ENCODE data around the gene NOL12. TPM values are rescaled to one million over a fixed set of nuclear protein-coding genes. Genes with fewer than 3 reads are reported as not detected.

NOL12 gene
- total RNA-seq, 1 donor from 2014 or later, result 23.9 TPM

DNA sequence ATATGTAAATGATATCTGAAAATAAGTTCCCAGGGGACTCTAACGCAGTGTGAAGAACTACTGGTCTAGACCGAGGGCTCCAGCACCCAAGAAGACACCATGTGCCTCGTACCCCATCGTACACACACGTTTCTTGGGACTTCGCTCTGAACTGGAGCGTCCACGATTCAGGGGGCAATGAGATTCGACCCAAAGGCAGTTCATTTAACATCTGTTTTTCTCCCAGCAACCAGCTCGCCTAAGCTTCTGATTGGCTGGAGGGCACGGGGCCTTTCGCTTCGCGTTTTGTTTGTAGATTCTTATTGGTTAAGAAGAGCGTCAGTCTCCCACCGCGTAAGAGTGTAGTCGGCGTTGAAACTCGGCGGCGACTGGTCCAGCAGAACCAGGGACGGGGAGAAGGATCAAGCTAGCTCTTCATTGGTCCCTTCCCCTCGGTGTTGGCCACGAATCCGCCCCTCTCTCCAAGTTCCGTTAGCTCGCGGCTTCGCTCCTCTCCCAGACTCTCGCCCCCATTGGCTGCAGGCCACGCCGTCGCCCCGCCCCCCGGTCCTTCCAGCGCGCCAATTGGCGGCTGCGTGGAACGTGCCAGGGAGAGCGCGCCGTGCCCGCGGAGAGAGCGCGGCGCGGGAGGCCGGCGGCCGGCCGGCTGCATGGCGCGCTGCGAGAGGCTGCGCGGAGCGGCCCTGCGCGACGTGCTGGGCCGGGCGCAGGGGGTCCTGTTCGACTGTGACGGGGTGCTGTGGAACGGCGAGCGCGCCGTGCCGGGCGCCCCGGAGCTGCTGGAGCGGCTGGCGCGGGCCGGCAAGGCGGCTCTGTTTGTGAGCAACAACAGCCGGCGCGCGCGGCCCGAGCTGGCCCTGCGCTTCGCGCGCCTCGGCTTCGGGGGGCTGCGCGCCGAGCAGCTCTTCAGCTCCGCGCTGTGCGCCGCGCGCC is 27.7 kb upstream of the NOL12 start, which contains the start of gene PDXP:
TSS of gene PDXP (plus strand) at position 591 of the 933 bp plus-strand sequence. CDS start at position 651, 60 bp downstream.
- DNase-seq (ENCODE audit: extremely low spot score, unreplicated experiment), result peak; percentile 99
- TF ChIP-seq, protein P1, sequence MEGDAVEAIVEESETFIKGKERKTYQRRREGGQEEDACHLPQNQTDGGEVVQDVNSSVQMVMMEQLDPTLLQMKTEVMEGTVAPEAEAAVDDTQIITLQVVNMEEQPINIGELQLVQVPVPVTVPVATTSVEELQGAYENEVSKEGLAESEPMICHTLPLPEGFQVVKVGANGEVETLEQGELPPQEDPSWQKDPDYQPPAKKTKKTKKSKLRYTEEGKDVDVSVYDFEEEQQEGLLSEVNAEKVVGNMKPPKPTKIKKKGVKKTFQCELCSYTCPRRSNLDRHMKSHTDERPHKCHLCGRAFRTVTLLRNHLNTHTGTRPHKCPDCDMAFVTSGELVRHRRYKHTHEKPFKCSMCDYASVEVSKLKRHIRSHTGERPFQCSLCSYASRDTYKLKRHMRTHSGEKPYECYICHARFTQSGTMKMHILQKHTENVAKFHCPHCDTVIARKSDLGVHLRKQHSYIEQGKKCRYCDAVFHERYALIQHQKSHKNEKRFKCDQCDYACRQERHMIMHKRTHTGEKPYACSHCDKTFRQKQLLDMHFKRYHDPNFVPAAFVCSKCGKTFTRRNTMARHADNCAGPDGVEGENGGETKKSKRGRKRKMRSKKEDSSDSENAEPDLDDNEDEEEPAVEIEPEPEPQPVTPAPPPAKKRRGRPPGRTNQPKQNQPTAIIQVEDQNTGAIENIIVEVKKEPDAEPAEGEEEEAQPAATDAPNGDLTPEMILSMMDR (conservative IDR thresholded peaks at IDR 0.05), result no peak
- H3K4me3 Mint-ChIP-seq, result peak within 1 kb of the TSS; percentile 94
- H3K9me3 Mint-ChIP-seq, result no peaks in the 10 kb centered on the region
- H3K36me3 Mint-ChIP-seq, result no peaks in the 10 kb centered on the region
- peaks cover 41% of the 10 kb centered on the region for H3K4me1 Mint-ChIP-seq (ENCODE audit: unreplicated experiment)
- no peaks in the 10 kb centered on the region for H3K27me3 Mint-ChIP-seq
- H3K27ac Mint-ChIP-seq, result peak within 1 kb of the TSS; percentile 85

DNA sequence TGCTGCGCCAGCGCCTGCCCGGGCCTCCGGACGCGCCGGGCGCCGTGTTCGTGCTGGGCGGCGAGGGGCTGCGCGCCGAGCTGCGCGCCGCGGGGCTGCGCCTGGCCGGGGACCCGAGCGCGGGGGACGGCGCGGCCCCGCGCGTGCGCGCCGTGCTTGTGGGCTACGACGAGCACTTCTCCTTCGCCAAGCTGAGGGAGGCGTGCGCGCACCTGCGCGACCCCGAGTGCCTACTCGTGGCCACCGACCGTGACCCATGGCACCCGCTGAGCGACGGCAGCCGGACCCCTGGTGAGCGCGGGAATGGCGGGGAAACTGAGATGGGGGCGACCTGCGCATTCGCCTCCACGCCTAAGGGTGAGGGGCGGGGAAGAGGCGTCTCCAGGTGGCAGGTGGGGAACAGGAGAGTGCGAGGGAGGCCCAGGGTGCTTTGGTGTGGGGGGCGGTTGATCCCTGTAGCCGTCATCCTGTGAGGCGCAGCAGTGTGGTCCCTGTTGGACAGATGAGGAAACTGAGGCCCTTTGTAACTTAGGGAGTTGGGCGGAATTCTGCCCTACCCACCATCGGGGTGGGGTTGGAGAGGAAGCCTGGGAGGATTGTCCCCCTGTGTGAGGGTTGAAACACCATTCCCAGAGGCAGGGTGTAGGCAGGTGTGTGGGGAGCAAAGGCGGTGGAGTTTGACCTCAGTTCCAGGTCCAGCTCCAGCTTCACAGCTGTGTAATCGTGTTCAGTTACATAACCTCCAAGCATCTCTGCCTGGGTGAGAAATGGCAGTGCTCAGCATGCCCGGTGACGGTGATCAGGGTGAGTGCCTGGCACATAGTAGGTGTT is 26.9 kb upstream of the NOL12 start:
- no peak for DNase-seq (ENCODE audit: extremely low spot score, unreplicated experiment)
- H3K27ac Mint-ChIP-seq, result peak overlapping the region; percentile 74
- TF ChIP-seq, protein P1 (conservative IDR thresholded peaks at IDR 0.05), result no peak
- peak overlapping the region; percentile 83 for H3K4me3 Mint-ChIP-seq
- no peaks in the 10 kb centered on the region for H3K36me3 Mint-ChIP-seq
- H3K27me3 Mint-ChIP-seq, result no peaks in the 10 kb centered on the region
- no peaks in the 10 kb centered on the region for H3K9me3 Mint-ChIP-seq
- H3K4me1 Mint-ChIP-seq (ENCODE audit: unreplicated experiment), result peaks cover 41% of the 10 kb centered on the region

DNA sequence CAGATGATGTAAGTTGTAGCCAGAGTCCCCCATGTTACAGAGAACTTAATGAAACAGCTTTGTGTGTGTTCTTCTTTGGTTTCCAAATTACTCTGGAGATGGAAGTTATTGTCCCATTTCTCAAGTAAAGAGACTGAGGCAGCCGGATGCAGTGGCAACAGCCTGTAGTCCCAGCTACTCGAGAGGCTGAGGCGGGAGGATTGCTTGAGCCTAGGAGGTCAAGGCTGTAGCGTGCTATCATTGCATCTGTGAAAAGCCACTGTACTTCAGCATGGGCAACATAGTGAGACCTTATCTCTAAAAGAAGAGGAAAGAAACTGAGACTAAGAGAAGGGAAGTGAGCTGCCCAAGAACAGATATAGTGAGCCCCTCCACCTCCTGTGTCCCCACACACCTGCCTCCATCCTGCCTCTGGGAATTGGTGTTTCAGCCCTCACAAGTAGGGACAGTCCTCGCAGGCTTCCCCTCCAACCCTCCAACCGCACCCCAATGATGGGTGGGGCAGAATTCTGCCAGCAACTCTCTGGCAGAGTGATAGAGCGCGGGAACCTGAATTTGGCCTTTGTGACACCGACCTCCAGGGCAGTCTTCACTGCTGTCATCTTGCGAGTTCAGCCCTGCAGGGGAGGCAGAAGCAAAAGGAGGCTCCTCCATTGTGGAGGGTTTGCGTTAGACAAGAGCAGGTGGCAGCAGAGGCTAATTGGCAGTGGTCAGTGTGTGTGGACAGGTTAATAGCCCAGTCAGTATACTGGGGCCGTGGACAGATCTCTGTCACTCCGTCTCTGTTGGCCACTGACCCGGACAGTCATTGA is 26.0 kb upstream of the NOL12 start:
- no peak for DNase-seq (ENCODE audit: extremely low spot score, unreplicated experiment)
- no peaks in the 10 kb centered on the region for H3K9me3 Mint-ChIP-seq
- H3K4me3 Mint-ChIP-seq, result peak overlapping the region; percentile 83
- peaks cover 41% of the 10 kb centered on the region for H3K4me1 Mint-ChIP-seq (ENCODE audit: unreplicated experiment)
- TF ChIP-seq, protein P1 (conservative IDR thresholded peaks at IDR 0.05), result no peak
- H3K27me3 Mint-ChIP-seq, result no peaks in the 10 kb centered on the region
- peak overlapping the region; percentile 91 for H3K27ac Mint-ChIP-seq
- H3K36me3 Mint-ChIP-seq, result no peaks in the 10 kb centered on the region

DNA sequence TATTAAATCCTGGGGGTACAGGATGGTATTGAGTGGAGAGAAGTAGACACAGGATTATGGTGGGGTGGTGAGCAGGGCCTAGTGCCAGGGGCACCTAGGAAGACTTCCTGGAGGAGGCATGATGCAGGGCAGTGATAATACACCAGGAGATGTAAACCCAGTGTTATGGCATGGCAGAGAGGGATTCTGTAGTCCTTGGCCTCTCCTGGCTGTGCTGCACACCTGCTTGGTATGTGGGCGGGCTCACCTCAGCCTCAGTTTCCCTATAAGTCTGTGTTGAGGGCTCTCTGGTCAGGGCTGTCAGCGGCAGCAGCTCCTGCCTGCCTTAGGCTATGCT is 25.5 kb upstream of the NOL12 start:
- Mint-ChIP-seq H3K4me1 (ENCODE audit: unreplicated experiment) (peaks cover 41% of the 10 kb centered on the region), H3K9me3 (no peaks in the 10 kb centered on the region), H3K36me3 (no peaks in the 10 kb centered on the region), H3K4me3 (peak overlapping the region; percentile 83), H3K27ac (peak overlapping the region; percentile 91), H3K27me3 (no peaks in the 10 kb centered on the region)
- no peak for DNase-seq (ENCODE audit: extremely low spot score, unreplicated experiment)
- TF ChIP-seq, protein P1 (conservative IDR thresholded peaks at IDR 0.05), result no peak

Measured in type B pancreatic cell (in vitro differentiated cells).